Prostate gland (tissue), 2 donors: Measurements from ENCODE around the gene RANGAP1.

Experiments
- POLR2A ChIP-seq: fragments of 450-650 bp; IDR thresholded peaks from one replicate; pipeline ENCODE4 v1.6.1; 2016; ENCODE audit warnings: antibody characterized with exemption, mild to moderate bottlenecking
- POLR2AphosphoS5 ChIP-seq: sonication (generic); formaldehyde crosslinking; IDR thresholded peaks from one replicate; pipeline ENCODE4 v1.6.1; 2017; ENCODE audit warnings: antibody characterized with exemption
- TF ChIP-seq, protein P1 (sequence below), 4 experiments: fragments of 200-600 bp in 2 of 4; fragments of 450-650 bp in 2 of 4; sonication (generic) in 2 of 4; IDR thresholded peaks; 1 replicate in 3 of 4; 2 replicates in 1 of 4; pipeline ENCODE4 v1.5.1; 2016 to 2019; ENCODE audit warnings: antibody characterized with exemption in 4 of 4, mild to moderate bottlenecking in 2 of 4, moderate library complexity in 2 of 4

GRCh38 chr22:41310336-41310735 lies 24.3 kb upstream of the RANGAP1 start:
- TF ChIP-seq, protein P1, sequence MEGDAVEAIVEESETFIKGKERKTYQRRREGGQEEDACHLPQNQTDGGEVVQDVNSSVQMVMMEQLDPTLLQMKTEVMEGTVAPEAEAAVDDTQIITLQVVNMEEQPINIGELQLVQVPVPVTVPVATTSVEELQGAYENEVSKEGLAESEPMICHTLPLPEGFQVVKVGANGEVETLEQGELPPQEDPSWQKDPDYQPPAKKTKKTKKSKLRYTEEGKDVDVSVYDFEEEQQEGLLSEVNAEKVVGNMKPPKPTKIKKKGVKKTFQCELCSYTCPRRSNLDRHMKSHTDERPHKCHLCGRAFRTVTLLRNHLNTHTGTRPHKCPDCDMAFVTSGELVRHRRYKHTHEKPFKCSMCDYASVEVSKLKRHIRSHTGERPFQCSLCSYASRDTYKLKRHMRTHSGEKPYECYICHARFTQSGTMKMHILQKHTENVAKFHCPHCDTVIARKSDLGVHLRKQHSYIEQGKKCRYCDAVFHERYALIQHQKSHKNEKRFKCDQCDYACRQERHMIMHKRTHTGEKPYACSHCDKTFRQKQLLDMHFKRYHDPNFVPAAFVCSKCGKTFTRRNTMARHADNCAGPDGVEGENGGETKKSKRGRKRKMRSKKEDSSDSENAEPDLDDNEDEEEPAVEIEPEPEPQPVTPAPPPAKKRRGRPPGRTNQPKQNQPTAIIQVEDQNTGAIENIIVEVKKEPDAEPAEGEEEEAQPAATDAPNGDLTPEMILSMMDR (IDR thresholded peaks at IDR 0.05) = no peak
- no peak for TF ChIP-seq POLR2A
- TF ChIP-seq POLR2AphosphoS5 = no peak
